Neural cell (in vitro differentiated cells): ENCODE results near the gene POLN. TPM values are rescaled to one million over a fixed set of nuclear protein-coding genes. Genes with fewer than 3 reads are reported as not detected.

ENCODE experiments used
- H2AFZ ChIP-seq: fragments of 200-600, 300-800 bp; sonication (generic), shearing (Covaris generic); 2 replicates; pipeline ENCODE4 v1.6.0; 2014; ENCODE audit warnings: low read depth, mild to moderate bottlenecking, antibody characterized with exemption, low read length, moderate library complexity
- H3F3A ChIP-seq: fragments of 200-600 bp; shearing (Covaris generic); 2 replicates; pipeline ENCODE4 v1.6.1; 2016; ENCODE audit warnings: mild to moderate bottlenecking, moderate library complexity, mixed read lengths, antibody characterized with exemption, low read length; ENCODE audit not compliant: insufficient read depth, poor library complexity, severe bottlenecking
- H3K27ac ChIP-seq: fragments of 200-600, 300-800 bp; sonication (generic), shearing (Covaris generic); 2 replicates; pipeline ENCODE4 v1.5.1; 2014; ENCODE audit warnings: mild to moderate bottlenecking, low read length, moderate library complexity
- H3K27me3 ChIP-seq: fragments of 300-800, 200-600 bp; sonication (generic), shearing (Covaris generic); 2 replicates; pipeline ENCODE4 v1.6.0; 2014; ENCODE audit warnings: mild to moderate bottlenecking, low read depth, low read length, moderate library complexity; ENCODE audit not compliant: insufficient read depth
- H3K36me3 ChIP-seq: fragments of 300-800, 200-600 bp; sonication (generic), shearing (Covaris generic); 2 replicates; pipeline ENCODE4 v1.5.1; 2014; ENCODE audit warnings: mild to moderate bottlenecking, antibody characterized with exemption, low read length, moderate library complexity; ENCODE audit not compliant: insufficient read depth
- H3K4me2 ChIP-seq: fragments of 300-800, 200-600 bp; sonication (generic), shearing (Covaris generic); 2 replicates; pipeline ENCODE4 v1.6.0; 2014; ENCODE audit warnings: mild to moderate bottlenecking, low read length
- H3K4me3 ChIP-seq: fragments of 300-800, 200-600 bp; sonication (generic), shearing (Covaris generic); 2 replicates; pipeline ENCODE4 v1.5.1; 2014; ENCODE audit warnings: mild to moderate bottlenecking, low read length, moderate library complexity
- H3K79me2 ChIP-seq: fragments of 200-600 bp; shearing (Covaris generic); replicated peaks from 2 replicates; pipeline ENCODE4 v1.6.0; 2014; ENCODE audit warnings: mild to moderate bottlenecking, low read length, moderate library complexity; ENCODE audit not compliant: insufficient read depth
- H3K9ac ChIP-seq: fragments of 300-800, 200-600 bp; sonication (generic), shearing (Covaris generic); 2 replicates; pipeline ENCODE4 v1.6.1; 2016; ENCODE audit warnings: mild to moderate bottlenecking, low read length, mixed read lengths
- H3K9me2 ChIP-seq: fragments of 200-600 bp; shearing (Covaris generic); 2 replicates; pipeline ENCODE4 v1.6.1; 2016; ENCODE audit warnings: mild to moderate bottlenecking, low read length, mixed read lengths; ENCODE audit not compliant: insufficient read depth
- H3K9me3 ChIP-seq: fragments of 200-600, 300-800 bp; sonication (generic), shearing (Covaris generic); 2 replicates; pipeline ENCODE4 v1.6.1; 2016; ENCODE audit warnings: mild to moderate bottlenecking, mixed run types, low read length, moderate library complexity, mixed read lengths
- H4K20me1 ChIP-seq: fragments of 200-600 bp; shearing (Covaris generic); 2 replicates; pipeline ENCODE4 v1.6.1; 2016; ENCODE audit warnings: mild to moderate bottlenecking, mixed run types; ENCODE audit not compliant: insufficient read depth
- EP300 ChIP-seq: fragments of 450-650 bp; conservative IDR thresholded peaks from 2 replicates; pipeline ENCODE4 v1.6.1; 2014; ENCODE audit warnings: antibody characterized with exemption, mild to moderate bottlenecking, moderate library complexity; ENCODE audit not compliant: poor library complexity, severe bottlenecking
- EZH2 ChIP-seq: fragments of 200-600, 300-800 bp; shearing (Covaris generic), sonication (generic); IDR thresholded peaks from 2 replicates; pipeline ENCODE4 v1.6.1; 2014; ENCODE audit warnings: antibody characterized with exemption, low read length, borderline replicate concordance, mild to moderate bottlenecking; ENCODE audit not compliant: insufficient read depth, poor library complexity, severe bottlenecking
- MXI1 ChIP-seq: fragments of 450-650 bp; conservative IDR thresholded peaks from 2 replicates; pipeline ENCODE4 v1.6.1; 2014; ENCODE audit warnings: antibody characterized with exemption, mild to moderate bottlenecking; ENCODE audit not compliant: poor library complexity, severe bottlenecking
- POLR2AphosphoS5 ChIP-seq: IDR thresholded peaks from 2 replicates; pipeline ENCODE4 v1.6.1; 2012
- RAD21 ChIP-seq: fragments of 450-650 bp; conservative IDR thresholded peaks from 2 replicates; pipeline ENCODE4 v1.6.1; 2014; ENCODE audit warnings: antibody characterized with exemption, mild to moderate bottlenecking, moderate library complexity
- REST ChIP-seq: IDR thresholded peaks from 2 replicates; pipeline ENCODE4 v1.6.1; 2012; ENCODE audit warnings: borderline replicate concordance
- SMC3 ChIP-seq: fragments of 450-650 bp; conservative IDR thresholded peaks from 2 replicates; pipeline ENCODE4 v1.6.1; 2014; ENCODE audit warnings: antibody characterized with exemption, mild to moderate bottlenecking, moderate library complexity; ENCODE audit not compliant: poor library complexity
- TAF1 ChIP-seq: IDR thresholded peaks from 2 replicates; pipeline ENCODE4 v1.6.1; 2012; ENCODE audit warnings: low read depth
- polyA plus RNA-seq: library from polyadenylated mRNA; depleted of rRNA; stranded (reverse); fragments of >200 nt; gene quantifications from 2 replicates; pipeline ENCODE4 v1.2.3, GENCODE V29; 2014
- TF ChIP-seq, protein P1 (sequence below): fragments of 450-650 bp; IDR thresholded peaks from 2 replicates; pipeline ENCODE4 v1.5.1; 2014; ENCODE audit warnings: antibody characterized with exemption, mild to moderate bottlenecking, moderate library complexity; ENCODE audit not compliant: poor library complexity, severe bottlenecking

Gene POLN
- polyA plus RNA-seq, 1 donor from 2014 or later = 1.1 TPM

GRCh38 chr4:2248044-2248780 is 6.3 kb upstream of the POLN start:
- no peak overlapping the region for H2AFZ ChIP-seq
- H3K79me2 ChIP-seq = no peaks in the 10 kb centered on the region

GRCh38 chr4:2247128-2248043 is 5.5 kb upstream of the POLN start:
- Histone ChIP-seq H2AFZ (no peak overlapping the region), H3K9me3 (no peaks in the 10 kb centered on the region), H3K36me3 (no peaks in the 10 kb centered on the region), H3K9me2 (no peaks in the 10 kb centered on the region), H3K27me3 (no peaks in the 10 kb centered on the region), H4K20me1 (no peaks in the 10 kb centered on the region), H3K27ac (no peak overlapping the region), H3K79me2 (no peaks in the 10 kb centered on the region), H3K4me3 (no peak overlapping the region), H3K9ac (no peak overlapping the region), H3F3A (no peaks in the 10 kb centered on the region), H3K4me2 (no peak overlapping the region)
- TF ChIP-seq POLR2AphosphoS5 (peak; percentile 7), EP300 (no peak), MXI1 (no peak)

More at GRCh38 chr4:2248044-2248780, 6.3 kb upstream of the POLN start:
- no peak overlapping the region for H3K4me3 ChIP-seq
- H3K27ac ChIP-seq = no peak overlapping the region
- H3K9ac ChIP-seq = no peak overlapping the region
- H3K9me3 ChIP-seq = no peaks in the 10 kb centered on the region
- H4K20me1 ChIP-seq = no peaks in the 10 kb centered on the region
- TF ChIP-seq EZH2 (no peak), REST (no peak), TAF1 (no peak), SMC3 (no peak), MXI1 (no peak), POLR2AphosphoS5 (no peak), RAD21 (no peak)
- TF ChIP-seq, protein P1, sequence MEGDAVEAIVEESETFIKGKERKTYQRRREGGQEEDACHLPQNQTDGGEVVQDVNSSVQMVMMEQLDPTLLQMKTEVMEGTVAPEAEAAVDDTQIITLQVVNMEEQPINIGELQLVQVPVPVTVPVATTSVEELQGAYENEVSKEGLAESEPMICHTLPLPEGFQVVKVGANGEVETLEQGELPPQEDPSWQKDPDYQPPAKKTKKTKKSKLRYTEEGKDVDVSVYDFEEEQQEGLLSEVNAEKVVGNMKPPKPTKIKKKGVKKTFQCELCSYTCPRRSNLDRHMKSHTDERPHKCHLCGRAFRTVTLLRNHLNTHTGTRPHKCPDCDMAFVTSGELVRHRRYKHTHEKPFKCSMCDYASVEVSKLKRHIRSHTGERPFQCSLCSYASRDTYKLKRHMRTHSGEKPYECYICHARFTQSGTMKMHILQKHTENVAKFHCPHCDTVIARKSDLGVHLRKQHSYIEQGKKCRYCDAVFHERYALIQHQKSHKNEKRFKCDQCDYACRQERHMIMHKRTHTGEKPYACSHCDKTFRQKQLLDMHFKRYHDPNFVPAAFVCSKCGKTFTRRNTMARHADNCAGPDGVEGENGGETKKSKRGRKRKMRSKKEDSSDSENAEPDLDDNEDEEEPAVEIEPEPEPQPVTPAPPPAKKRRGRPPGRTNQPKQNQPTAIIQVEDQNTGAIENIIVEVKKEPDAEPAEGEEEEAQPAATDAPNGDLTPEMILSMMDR = no peak
- H3K9me2 ChIP-seq = no peaks in the 10 kb centered on the region
- no peak overlapping the region for H3K4me2 ChIP-seq
- no peaks in the 10 kb centered on the region for H3K36me3 ChIP-seq
- no peaks in the 10 kb centered on the region for H3K27me3 ChIP-seq
- no peaks in the 10 kb centered on the region for H3F3A ChIP-seq
